ENCODE results near the gene SH3RF3. TPM values are rescaled to one million over a fixed set of nuclear protein-coding genes. Genes with fewer than 3 reads are reported as not detected.

The SH3RF3 gene
- total RNA-seq, 1 donor from 2014 or later = 7.5 TPM

GRCh38 chr2:109409321-109410038 lies 280.5 kb downstream of the SH3RF3 start:
- DNase-seq (ENCODE audit: low spot score) = no peak

GRCh38 chr2:109410039-109410815 lies 281.2 kb downstream of the SH3RF3 start:
- DNase-seq (ENCODE audit: low spot score) = peak; percentile 18

DNA sequence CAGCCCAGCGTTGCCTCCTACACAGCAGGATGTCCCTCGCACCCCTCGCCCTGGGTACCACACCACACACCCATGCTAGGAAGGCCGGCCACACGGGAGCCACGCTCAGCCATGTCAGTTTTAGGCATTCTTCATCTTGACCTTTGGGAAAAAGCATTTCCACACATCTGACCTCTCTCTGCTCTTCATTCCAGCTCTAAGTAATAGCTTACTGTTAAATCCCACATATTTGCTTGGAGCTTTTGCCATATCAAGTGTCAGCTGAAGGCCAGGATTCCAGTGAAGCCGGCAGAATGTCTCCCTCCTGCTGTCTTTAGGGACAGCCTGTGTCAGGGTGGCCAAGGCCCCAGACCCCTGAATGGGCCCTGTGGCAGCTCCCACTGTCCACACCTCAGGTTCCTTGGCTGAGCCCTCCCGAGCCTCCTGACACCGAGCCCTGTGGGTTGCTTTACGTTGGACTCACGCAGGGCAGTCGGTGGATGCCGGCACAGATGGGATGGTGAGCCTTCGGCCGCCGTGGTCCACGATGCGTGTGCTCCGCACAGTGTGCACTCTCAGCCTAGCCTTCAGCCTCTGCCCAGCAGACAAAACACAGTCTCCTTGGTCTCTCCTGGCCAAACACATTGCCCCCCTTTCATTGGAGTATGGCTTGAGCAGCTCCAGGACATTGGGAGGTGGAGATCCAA lies 282.8 kb downstream of the SH3RF3 start:
- DNase-seq (ENCODE audit: low spot score) = peak; percentile 73

GRCh38 chr2:109415581-109416013 lies 286.6 kb downstream of the SH3RF3 start:
- DNase-seq (ENCODE audit: low spot score) = no peak

DNA sequence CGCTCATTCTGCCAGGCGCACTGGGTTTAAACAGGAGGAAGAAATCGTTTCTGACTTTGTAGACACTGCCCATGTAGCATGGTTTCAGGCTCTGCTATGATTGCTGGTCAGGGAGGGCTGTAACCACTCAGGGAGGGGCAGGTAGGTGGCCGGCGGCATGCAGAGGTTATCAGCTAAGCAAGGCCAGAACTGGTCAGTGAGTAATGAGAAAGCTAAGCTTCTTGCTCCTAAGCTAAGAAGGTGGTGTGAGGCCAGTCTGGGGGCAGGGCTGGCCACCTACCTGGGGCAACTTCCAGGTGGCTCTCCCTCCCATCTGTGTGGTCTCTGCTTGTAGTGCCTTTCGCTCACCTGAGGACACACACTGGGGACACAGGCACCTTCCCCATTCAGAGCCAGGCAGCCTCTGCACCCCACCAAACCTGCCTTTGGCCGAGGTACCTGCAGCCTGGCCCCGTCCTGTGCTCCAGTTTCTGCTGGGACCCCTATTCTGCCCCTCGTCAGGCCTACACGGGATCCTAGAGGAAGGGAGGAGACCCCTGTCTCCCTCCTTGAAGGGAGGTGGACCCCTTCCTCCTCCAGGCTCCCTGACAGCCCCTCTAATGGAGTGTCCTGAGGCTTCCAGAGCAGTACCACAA lies 288.8 kb downstream of the SH3RF3 start:
- DNase-seq (ENCODE audit: low spot score) = no peak

GRCh38 chr2:109418716-109419115 lies 289.7 kb downstream of the SH3RF3 start:
- no peak for DNase-seq (ENCODE audit: low spot score)

DNA sequence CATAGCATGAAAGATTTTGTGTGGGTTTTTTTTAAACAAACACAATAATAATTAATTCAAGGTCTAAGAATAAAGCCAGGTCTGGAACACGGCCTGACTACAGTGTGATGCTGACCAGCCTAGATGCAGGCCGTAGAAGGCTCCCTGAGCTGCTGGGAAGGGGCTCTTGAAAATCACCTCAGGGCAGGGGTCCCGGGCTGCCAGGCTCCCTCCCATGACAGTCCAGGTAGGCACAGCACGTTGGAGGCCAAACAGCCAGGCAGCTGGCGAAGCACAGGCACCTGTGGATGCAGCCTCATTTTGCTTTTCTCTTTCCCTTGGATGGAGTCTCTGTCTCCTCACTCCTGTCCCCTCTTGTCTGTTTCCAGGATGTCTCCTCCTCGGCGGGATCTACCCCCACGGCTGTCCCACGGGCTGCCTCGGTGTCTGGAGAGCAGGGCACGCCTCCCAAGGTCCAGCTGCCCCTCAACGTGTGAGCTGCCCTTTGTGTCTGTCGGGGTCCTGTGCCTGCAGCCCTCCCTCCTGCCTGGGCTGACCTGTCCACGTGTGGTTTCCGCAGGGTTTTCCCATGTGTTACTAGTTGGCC lies 290.3 kb downstream of the SH3RF3 start:
- DNase-seq (ENCODE audit: low spot score) = no peak

- DNase-seq (ENCODE audit: low spot score) = no peak
These were observed 291.0 kb downstream of the SH3RF3 start for GRCh38 chr2:109419960-109420370.

DNA sequence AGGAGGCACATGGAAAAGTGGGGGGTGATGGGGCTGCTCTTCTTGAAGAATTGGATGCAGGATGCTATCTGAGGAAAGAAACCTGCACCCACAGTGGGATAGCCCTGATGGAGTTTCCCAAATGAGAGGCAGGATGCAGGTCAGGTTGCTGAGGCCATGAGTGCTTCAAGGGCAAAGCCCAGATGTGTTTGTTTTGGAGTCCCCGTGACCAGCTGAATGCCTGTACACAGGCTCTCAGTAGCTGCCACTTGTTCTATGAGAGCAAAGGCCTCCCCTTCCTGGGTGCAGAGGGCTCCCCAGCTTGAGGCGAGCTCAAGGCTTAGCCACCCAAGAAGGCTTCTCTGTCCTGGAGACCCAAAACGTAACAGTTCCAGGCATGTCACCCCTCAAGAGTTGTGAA lies 292.1 kb downstream of the SH3RF3 start:
- DNase-seq (ENCODE audit: low spot score) = no peak

GRCh38 chr2:109421642-109422041 lies 292.6 kb downstream of the SH3RF3 start:
- DNase-seq (ENCODE audit: low spot score) = no peak

DNA sequence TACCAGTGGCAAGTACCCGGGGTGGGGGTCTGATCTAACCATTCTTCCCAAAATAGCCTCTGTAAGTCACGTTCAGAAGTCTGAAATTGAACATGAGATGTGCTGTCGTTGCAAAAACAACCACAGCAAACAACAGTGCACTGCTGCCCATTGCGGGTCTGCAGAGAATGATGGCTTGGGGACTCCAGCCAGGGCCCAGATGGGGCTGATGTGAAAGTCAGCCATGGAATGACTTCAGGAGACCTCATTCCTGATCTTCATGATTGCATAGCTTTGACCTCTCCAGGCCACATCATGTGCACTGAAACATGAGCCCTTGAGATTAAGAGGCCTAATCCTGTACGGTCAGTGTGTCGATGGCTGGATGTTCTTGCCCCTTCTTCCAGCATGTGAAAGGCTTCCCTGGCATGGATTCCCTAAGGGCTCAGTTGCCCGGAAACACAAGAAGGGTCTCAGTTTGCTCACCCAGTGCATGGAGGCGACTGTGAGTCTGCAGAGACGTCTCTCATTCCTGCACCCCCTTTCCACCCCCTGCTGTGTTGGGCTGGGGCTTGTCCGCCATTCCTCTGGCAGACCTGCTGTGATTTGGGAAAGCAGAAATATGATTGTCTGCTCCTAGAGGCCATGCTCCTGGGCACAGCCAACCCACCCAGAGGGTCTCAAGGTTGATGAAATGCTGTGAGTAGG lies 293.2 kb downstream of the SH3RF3 start:
- no peak for DNase-seq (ENCODE audit: low spot score)

DNA sequence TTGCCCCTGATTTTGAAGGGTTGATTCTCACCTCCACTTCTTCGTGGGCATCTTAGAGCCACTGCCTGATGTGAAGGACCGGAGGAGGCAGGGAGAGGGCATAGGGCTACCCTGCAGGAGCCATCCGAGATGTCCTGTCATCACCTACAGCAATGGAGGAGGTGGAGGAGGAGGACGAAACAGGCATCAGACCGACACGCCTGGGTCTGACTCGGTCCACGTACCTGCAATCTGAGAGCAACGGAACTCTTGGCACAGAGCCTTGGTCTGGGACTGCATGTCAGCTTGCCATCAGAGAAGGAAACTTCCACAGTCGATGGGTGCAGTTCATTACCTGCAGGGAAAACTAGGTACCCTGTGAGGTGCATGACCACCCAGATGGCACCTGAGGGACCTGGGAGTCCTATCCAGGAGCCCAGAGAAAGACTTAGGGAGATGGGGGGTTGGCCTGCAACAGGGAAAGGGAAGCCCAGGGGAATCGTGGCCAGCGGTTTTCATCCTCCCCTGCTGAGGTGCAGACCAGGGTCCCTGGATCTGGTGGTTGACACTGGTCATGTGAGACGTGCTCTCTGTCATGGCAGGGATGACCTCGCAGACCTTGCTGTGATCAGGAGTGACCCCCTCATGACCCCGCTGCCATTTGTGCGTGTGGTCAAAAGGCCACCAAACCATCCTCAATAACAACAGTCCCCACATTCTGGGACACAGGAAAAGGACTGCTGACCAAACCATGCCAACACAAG lies 293.9 kb downstream of the SH3RF3 start:
- DNase-seq (ENCODE audit: low spot score) = no peak

GRCh38 chr2:109423556-109424359 lies 294.8 kb downstream of the SH3RF3 start:
- DNase-seq (ENCODE audit: low spot score) = no peak

DNA sequence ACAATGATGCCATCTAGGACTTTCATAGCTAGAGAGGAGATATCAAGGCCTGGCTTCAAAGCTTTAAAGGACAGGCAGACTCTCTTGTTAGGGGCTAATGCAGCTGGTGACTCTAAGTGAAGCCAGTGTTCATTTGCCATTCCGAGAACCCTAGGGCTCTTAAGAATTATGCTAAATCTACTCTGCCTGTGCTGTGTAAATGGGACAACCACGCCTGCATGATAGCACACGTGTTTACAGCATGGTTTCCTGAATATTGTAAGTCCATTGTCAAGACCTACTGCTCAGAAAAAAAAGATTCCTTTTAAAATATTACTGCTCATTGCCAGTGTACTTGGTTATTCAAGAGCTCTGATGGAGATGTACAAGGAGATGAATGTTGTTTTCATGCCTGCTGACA lies 296.4 kb downstream of the SH3RF3 start:
- no peak for DNase-seq (ENCODE audit: low spot score)

- DNase-seq (ENCODE audit: low spot score) = no peak
These were observed 298.7 kb downstream of the SH3RF3 start for GRCh38 chr2:109427661-109428091.

DNA sequence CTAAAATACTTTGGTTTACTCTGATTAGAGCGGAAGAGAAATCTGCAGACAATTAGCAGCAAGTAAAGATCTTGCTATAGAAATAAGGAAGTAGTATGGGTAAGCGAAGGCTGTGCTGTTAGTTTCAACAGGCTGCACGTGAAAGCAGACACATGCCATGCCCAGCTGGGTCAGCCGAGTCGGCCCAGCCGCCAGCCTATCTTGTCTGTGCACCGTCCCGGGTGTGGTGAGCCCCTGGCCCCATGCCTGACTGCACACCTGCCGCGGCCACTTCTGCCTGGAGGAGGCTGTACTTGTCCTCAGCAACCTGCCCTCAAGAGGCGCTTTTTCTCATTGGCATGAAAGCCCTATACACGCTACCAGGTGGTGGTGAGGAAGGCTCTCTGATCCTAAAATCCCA lies 299.3 kb downstream of the SH3RF3 start:
- no peak for DNase-seq (ENCODE audit: low spot score)

- DNase-seq (ENCODE audit: low spot score) = no peak
These were observed 300.0 kb downstream of the SH3RF3 start for GRCh38 chr2:109428841-109429566.

DNA sequence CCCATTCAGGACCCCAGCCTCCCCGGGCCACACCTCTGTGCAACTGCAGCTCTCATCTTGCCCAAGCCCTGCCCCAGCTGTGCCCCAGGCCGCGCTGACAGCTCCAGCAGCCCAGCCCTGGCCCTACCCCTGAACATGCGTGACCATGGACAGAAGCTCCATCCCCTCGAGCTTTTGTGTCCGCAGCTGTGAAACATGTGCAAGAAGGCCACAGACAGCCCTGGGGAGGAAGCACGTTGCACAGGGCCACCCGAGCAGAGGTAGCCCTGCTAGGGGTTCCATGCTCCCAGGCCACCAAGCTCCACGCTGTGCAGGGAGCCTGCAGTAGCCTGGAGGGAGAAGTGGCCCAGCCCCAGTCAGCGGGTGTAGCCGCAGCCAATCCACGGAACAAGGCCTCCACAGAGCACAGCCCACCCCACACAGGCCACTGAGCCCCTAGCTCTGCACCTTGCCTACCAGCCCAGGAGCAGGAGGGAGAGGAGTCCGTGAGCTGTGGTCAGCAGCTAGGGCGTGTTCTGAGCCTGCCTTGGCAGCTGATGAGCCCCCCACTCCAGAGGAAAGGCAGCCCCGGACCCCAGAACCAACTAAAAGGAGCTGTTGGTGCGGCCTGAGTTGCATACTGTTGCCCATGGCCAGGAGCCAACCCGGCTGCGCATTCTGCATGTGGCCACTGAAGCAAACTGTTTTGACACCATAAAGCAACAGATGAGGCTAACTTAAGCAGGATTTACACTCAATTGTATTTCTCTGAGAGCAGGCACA lies 300.7 kb downstream of the SH3RF3 start:
- DNase-seq (ENCODE audit: low spot score) = no peak

Measured in umbilical cord (tissue), 2 donors.